Astrocyte of the cerebellum (primary cell): ENCODE data around the gene ABCD4.
"Not testable (repeated sequence)": the region's sequence is repeated elsewhere in the genome, so short reads cannot be mapped to it uniquely, and the experiment has no call there.

Source experiments
- DNase-seq: peaks from one replicate; pipeline ENCODE4 v3.0.0-alpha.2; 2011; ENCODE audit warnings: low read depth
- H3K4me3 ChIP-seq: 2 replicates; pipeline ENCODE4 v1.5.1; 2011; ENCODE audit warnings: mild to moderate bottlenecking, low read depth, low read length, moderate library complexity
- CTCF ChIP-seq: IDR thresholded peaks from 2 replicates; pipeline ENCODE4 v1.5.1; 2012; ENCODE audit warnings: low read length, low read depth, moderate library complexity, mild to moderate bottlenecking; ENCODE audit errors: missing control alignments
- in situ Hi-C: cut with HindIII; loops from 2 replicates; pipeline ENCODE4 v1.10.0; 2017; ENCODE audit warnings: low sequenced_read_pairs

ABCD4 gene

GRCh38 chr14:74347795-74348100 is 45.0 kb upstream of the ABCD4 start:
- no peak for TF ChIP-seq CTCF
- in situ Hi-C loops, result no loop called here
- no peak overlapping the region for H3K4me3 ChIP-seq
- no peak for DNase-seq

DNA sequence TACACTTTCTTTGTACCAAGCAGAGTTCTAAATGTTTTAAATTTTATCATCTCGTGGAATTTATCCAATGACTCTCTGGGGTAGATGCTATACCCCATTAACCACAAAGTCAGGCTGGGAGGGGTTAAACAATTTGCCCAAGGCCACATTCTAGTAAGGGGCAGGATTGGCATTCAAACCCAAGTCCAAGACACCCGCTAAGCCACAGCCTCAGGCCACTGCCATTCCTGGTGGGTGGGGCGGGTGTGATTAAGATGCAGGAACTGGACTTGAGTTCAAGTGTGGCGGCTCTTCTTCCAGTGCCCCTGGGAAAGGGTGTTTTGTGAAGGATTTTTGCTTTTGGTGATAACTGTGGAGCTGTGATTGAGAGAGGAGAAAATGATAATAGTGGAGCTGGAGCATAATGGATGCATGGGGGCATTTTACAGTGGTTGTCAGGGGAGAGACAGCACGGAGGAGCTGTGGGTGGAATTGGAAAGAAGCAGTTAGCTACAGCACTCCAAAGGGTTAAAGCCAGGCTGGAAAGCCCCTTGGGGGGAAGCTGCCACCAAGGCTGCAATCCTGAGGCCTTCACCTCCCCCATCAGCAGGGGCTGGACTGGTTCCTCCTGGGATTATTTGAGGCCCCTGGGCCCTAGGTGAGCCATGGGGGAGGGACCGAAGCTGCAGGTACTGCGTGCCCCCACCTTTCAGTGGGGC is 44.5 kb upstream of the ABCD4 start:
- in situ Hi-C loops, result no loop called here
- no peak for TF ChIP-seq CTCF
- DNase-seq, result no peak
- H3K4me3 ChIP-seq, result no peak overlapping the region

- no peak for DNase-seq
- TF ChIP-seq CTCF, result no peak
- no peak overlapping the region for H3K4me3 ChIP-seq
Measured at GRCh38 chr14:74346341-74346740, 43.6 kb upstream of the ABCD4 start.

GRCh38 chr14:74333909-74334308 is 31.2 kb upstream of the ABCD4 start:
- peak; percentile 94 for DNase-seq
- TF ChIP-seq CTCF, result no peak
- H3K4me3 ChIP-seq, result no peak overlapping the region
- in situ Hi-C loops, result no loop called here

More at GRCh38 chr14:74346341-74346740, 43.6 kb upstream of the ABCD4 start:
- in situ Hi-C loops, result no loop called here

DNA sequence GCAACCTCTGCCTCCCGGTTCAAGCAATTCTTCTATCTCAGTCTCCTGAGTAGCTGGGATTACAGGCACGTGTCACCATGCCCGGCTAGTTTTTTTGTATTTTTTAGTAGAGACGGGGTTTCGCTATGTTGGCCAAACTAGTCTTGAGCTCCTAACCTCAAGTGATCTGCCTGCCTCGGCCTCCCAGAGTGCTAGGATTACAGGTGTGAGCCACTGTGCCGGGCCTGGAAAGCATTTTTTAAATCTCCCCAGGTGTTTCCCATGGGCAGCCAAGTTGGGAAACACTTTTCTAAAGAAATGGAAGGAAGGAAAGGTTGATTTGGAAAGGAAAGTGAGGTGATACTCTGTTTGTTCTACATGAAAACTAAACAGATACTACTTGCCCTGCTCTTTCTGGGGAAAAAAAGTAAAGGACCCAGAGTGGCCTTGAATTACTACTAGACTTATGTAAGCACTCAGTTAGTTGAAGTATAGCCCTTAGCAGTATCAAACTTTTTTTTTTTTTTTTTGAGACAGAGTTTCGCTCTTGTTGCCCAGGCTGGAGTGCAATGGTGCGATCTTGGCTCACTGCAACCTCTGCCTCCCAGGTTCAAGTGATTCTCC is 27.3 kb upstream of the ABCD4 start:
- DNase-seq, H3K4me3 ChIP-seq, in situ Hi-C loops: not testable (repeated sequence)

GRCh38 chr14:74326369-74327152 is 23.8 kb upstream of the ABCD4 start:
- no peak for TF ChIP-seq CTCF
- in situ Hi-C loops, result no loop called here
- DNase-seq, result peak; percentile 18
- H3K4me3 ChIP-seq, result no peak overlapping the region

DNA sequence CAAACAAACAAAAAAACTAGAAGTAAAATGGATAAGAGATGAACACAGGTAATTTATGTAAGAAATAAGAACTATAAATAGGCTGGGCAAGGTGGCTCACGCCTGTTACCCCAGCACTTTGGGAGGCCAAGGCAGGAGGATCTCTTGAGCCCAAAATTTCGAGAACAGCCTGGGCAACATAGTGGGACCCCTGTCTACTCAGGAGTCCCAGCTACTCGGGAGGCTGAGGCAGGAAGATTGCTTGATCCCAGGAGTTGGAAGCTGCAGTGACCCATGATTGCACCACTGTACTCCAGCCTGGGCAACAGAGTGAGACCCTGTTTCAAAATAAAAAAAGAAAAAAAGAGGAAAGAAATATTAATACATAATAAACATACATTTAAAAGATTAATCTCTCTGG is 22.7 kb upstream of the ABCD4 start:
- no peak overlapping the region for H3K4me3 ChIP-seq
- no peak for TF ChIP-seq CTCF
- no peak for DNase-seq
- in situ Hi-C loops, result no loop called here
